ENCODE data around the gene KIAA0232. TPM values are rescaled to one million over a fixed set of nuclear protein-coding genes. Genes with fewer than 3 reads are reported as not detected.
A peak's percentile ranks its signal among the peaks of the same experiment; 100 is the strongest.

The KIAA0232 gene
- total RNA-seq, 4 donors from 2014 or later: 19.2 to 52.1 (median 24.6) TPM

DNA sequence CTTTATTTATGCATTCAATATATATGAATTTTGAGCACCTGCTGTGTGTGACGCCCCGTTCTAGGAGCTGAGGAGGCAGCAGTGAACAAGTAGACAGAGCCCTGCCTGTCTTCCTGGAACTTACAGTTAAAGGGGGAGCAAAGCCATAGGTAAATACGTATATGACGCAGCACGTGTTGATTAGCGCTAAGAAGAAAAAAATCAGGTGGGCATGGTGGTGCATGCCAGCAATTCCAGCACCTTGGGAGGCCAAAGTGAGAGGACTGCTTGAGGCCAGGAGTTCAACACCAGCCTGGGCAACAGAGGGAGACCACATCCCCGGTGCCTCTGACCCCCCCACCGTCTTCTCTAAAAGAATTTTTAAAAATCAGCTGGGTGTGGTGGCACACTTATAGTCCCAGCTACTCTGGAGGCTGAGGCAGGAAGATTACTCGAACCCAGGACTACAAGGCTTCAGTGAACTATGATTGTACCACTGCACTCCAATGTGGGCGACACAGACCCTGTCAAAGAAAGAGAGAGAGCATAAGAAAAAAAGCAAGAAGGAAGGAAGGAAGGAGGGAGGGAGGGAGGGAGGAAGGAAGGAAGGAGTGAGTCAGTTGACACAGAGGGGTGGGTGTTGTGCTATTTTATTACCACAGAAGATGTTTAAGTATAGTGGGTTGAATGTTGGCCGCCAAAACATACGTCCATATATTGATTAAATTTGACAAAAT is 5.4 kb upstream of the KIAA0232 start:
- TF ChIP-seq, protein P1, sequence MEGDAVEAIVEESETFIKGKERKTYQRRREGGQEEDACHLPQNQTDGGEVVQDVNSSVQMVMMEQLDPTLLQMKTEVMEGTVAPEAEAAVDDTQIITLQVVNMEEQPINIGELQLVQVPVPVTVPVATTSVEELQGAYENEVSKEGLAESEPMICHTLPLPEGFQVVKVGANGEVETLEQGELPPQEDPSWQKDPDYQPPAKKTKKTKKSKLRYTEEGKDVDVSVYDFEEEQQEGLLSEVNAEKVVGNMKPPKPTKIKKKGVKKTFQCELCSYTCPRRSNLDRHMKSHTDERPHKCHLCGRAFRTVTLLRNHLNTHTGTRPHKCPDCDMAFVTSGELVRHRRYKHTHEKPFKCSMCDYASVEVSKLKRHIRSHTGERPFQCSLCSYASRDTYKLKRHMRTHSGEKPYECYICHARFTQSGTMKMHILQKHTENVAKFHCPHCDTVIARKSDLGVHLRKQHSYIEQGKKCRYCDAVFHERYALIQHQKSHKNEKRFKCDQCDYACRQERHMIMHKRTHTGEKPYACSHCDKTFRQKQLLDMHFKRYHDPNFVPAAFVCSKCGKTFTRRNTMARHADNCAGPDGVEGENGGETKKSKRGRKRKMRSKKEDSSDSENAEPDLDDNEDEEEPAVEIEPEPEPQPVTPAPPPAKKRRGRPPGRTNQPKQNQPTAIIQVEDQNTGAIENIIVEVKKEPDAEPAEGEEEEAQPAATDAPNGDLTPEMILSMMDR (IDR thresholded peaks at IDR 0.05): no peak
- no peak for TF ChIP-seq POLR2A (IDR thresholded peaks at IDR 0.05)
- intact Hi-C loops (cut with DNase I; ENCODE audit: low total_unique reads): no loop called here
- WGBS, 2 donors: 68 to 74% methylated on average over 12 of the region's 12 CpGs
- DNase-seq (ENCODE audit: low spot score in 2 of 2): no peak
- no peak overlapping the region for H3K4me3 ChIP-seq (ENCODE audit: low read depth, poor library complexity, severe bottlenecking)

DNA sequence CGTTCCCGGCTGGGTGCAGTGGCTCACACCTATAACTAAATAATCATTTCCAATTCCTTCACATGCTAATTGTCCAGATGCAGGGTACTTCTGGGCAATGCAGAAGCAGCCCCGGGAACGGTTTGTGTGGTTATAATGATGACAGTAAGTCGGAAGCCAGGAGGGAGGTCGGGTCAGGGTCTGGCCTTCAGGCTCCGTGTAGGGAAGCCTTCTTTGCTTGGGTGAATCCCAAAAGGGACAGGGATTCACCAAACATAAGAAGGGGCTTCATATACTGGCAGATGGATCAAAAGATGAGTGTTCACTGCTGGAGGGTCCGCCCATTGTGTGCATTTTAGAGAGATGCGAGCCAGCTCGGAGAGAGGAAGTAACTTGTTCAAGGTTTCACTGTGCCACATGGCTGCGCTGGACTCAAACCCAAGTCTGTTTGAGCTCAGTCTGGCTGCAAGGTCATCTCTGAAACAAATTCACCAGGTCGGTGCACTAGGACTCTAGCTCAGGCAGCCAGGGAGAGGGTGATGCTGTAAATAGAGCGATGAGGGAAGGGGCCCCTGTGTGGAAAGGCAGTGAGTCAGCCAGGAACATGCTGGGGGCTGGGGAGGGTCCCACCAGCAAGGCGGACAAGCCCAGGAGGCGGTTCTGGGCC is 4.8 kb upstream of the KIAA0232 start:
- WGBS, 2 donors: 78 to 82% methylated on average over 15 of the region's 15 CpGs
- no peak overlapping the region for H3K4me3 ChIP-seq (ENCODE audit: low read depth, poor library complexity, severe bottlenecking)
- no peak for TF ChIP-seq POLR2A (IDR thresholded peaks at IDR 0.05)
- TF ChIP-seq, protein P1 (IDR thresholded peaks at IDR 0.05): no peak
- DNase-seq (ENCODE audit: low spot score in 2 of 2): no peak
- intact Hi-C loops (cut with DNase I; ENCODE audit: low total_unique reads): no loop called here

DNA sequence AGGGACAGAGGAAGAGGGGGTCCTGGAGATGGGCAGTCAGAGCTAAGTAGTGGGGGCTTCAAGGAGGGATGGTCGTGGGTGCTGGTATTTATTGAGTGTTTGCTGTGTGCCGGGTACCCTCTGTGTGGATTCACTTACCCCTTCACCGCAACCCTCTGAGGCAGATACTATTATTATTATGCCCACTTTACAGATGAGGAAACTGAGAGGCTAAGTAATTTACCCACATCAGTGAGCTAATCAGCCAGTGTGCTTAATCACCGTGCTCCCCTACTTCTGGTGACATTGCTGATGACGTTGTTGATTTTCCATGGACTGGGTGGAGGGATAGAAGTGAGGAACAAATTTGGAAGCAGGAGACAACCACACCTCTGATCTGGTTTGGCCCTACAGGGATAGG is 4.1 kb upstream of the KIAA0232 start:
- 95 to 97% methylated on average over 5 of the region's 5 CpGs for WGBS, 2 donors
- TF ChIP-seq, protein P1 (IDR thresholded peaks at IDR 0.05): no peak
- TF ChIP-seq POLR2A (IDR thresholded peaks at IDR 0.05): no peak
- H3K4me3 ChIP-seq (ENCODE audit: low read depth, poor library complexity, severe bottlenecking): no peak overlapping the region
- no peak for DNase-seq (ENCODE audit: low spot score in 2 of 2)
- intact Hi-C loops (cut with DNase I; ENCODE audit: low total_unique reads): no loop called here

DNA sequence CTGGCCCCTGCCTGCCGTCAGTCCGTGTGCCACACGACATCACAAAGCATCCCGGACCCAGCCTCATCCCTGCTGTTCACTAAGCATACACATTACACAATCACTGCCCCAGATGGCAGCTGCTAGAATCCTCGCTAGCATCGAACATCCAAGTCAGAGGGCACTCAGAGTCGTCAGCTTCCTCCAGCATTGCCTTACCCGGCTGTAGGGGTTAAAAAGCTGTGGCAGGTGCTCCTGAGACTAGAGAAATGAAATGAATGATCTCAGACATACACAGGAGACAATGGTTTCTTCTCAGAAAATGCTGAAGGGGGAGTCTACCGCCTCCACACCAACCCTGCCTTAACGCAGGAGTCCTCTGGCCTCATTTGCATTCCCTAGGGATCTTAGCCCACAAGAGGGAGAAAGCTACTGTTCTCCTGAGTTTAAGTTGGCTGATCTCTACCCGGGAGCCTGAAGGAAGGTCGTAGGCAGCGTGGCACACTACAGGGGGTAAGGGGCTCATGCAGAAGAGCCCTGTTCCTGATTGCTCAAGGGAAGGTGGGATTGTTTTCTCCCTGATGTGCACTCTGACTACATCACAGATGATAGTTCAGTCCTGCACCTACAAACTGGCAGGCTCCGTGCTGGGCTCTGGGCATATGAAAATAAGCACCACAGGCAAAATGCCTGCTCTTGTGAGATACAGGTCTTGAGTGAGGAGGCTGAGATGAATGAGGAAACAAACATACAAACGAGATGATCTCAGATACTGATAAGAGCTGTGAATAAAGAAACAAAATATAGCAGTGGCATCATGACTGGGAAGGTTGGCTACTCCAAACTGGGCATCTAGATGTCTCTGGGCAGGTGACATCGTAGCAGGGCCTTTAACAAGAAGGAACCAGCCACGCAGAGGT is 2.6 kb upstream of the KIAA0232 start:
- DNase-seq (ENCODE audit: low spot score in 2 of 2): peak in 1 of 2 donors; percentile 78
- no peak overlapping the region for H3K4me3 ChIP-seq (ENCODE audit: low read depth, poor library complexity, severe bottlenecking)
- no peak for TF ChIP-seq POLR2A (IDR thresholded peaks at IDR 0.05)
- TF ChIP-seq, protein P1 (IDR thresholded peaks at IDR 0.05): no peak
- intact Hi-C loops (cut with DNase I; ENCODE audit: low total_unique reads): no loop called here
- WGBS, 2 donors: 65 to 75% methylated on average over 17 of the region's 17 CpGs

DNA sequence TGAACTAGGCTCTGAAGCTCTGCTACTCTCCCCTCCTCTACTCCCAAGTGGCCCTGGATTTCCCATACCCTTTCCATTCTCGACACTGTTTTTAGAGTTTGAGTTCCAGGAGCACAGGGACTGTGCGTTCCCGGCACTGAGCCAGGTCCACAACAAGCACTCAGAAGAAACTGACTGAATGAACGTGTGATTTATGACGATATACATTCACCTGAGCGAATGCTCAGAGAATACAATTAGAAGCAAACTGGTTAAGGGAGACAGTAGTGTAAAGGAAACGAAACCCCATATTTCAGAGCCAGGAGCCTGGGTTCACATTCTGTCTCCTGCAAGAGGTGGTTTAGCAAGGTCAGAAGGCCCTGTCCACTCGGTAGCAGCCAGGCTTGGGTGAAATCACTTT is 1.4 kb upstream of the KIAA0232 start:
- no peak for TF ChIP-seq POLR2A (IDR thresholded peaks at IDR 0.05)
- TF ChIP-seq, protein P1 (IDR thresholded peaks at IDR 0.05): no peak
- intact Hi-C loops (cut with DNase I; ENCODE audit: low total_unique reads): no loop called here
- no peak overlapping the region for H3K4me3 ChIP-seq (ENCODE audit: low read depth, poor library complexity, severe bottlenecking)
- 50 to 70% methylated on average over 8 of the region's 8 CpGs for whole genome bisulfite sequencing, 2 donors
- peak in 1 of 2 donors; percentile 80 for DNase-seq (ENCODE audit: low spot score in 2 of 2)
